Thyroid gland (tissue), 4 donors: ENCODE data around the gene KRTAP10-10. TPM values are rescaled to one million over a fixed set of nuclear protein-coding genes. Genes with fewer than 3 reads are reported as not detected.

Source experiments
- DNase-seq, 2 donors: peaks; one replicate each; pipeline ENCODE4 v3.0.0-alpha.2; 2019
- H3K27ac ChIP-seq, 3 donors: fragments of 200-600 bp; sonication (generic); 1 replicate in 2 of 3; 2 replicates in 1 of 3; pipeline ENCODE4 v1.5.1; 2016 to 2019; ENCODE audit warnings: mild to moderate bottlenecking in 1 of 3, moderate library complexity in 1 of 3
- H3K27me3 ChIP-seq: fragments of 200-600 bp; sonication (generic); one replicate; pipeline ENCODE4 v1.5.1; 2019
- H3K36me3 ChIP-seq, 2 donors: fragments of 200-600 bp; sonication (generic); one replicate each; pipeline ENCODE4 v1.5.1; 2016 to 2019
- H3K4me1 ChIP-seq, 2 donors: fragments of 200-600 bp; sonication (generic); one replicate each; pipeline ENCODE4 v1.5.1; 2017 to 2019
- H3K4me3 ChIP-seq, 3 donors: fragments of 200-600 bp; sonication (generic); replicated peaks in 1 of 3; 1 replicate in 2 of 3; 2 replicates in 1 of 3; pipeline ENCODE4 v1.5.1; 2016; ENCODE audit warnings: mild to moderate bottlenecking in 1 of 3
- H3K9me3 ChIP-seq: fragments of 200-600 bp; sonication (generic); one replicate; pipeline ENCODE4 v1.5.1; 2017
- CTCF ChIP-seq, 6 experiments: fragments of 200-600 bp in 3 of 6; fragments of 450-650 bp in 3 of 6; sonication (generic) in 3 of 6; IDR thresholded peaks; one replicate each; pipeline ENCODE4 v1.5.1; 2016 to 2019; ENCODE audit warnings: antibody characterized with exemption in 6 of 6, mild to moderate bottlenecking in 2 of 6, inconsistent platforms in 1 of 6, moderate library complexity in 1 of 6
- POLR2A ChIP-seq, 2 donors: fragments of 450-650 bp; IDR thresholded peaks; one replicate each; pipeline ENCODE4 v1.6.1; 2017; ENCODE audit warnings: antibody characterized with exemption in 2 of 2, mild to moderate bottlenecking in 2 of 2, moderate library complexity in 1 of 2
- WGBS, 2 donors: methylation state at CpG; one replicate each; pipeline ENCODE4 v1.1.5; 2017; 5-methylcytosine and 5-hydroxymethylcytosine counted together
- intact Hi-C: fragments of 100-400 bp; cut with DNase I; formaldehyde crosslinking; loops from one replicate; pipeline ENCODE4 v1.15.1; 2023
- total RNA-seq, 4 donors: library from RNA; depleted of rRNA; stranded (reverse); fragments of >200 nt; gene quantifications; one replicate each; pipeline ENCODE4 v1.2.3, GENCODE V29; 2016

Gene KRTAP10-10
- total RNA-seq, 4 donors from 2014 or later, result not detected

- no peaks in the 10 kb centered on the region for H3K9me3 ChIP-seq
- 64 to 81% methylated on average over 17 to 21 of the region's 33 CpGs for WGBS, 2 donors
- no peak for DNase-seq
- intact Hi-C loops, result no loop called here
- no peaks in the 10 kb centered on the region for H3K27me3 ChIP-seq
- no peak within 1 kb of the TSS for H3K27ac ChIP-seq
- H3K4me3 ChIP-seq, result no peak within 1 kb of the TSS
- no peaks in the 10 kb centered on the region for H3K4me1 ChIP-seq
- no peaks in the 10 kb centered on the region for H3K36me3 ChIP-seq
- TF ChIP-seq POLR2A (IDR thresholded peaks at IDR 0.05) (no peak), CTCF (IDR thresholded peaks at IDR 0.05) (no peak)
Observed at GRCh38 chr21:44592446-44593311, 44.5 kb upstream of the KRTAP10-10 start, which contains the start of gene KRTAP10-6. Gene KRTAP10-6 (minus strand): TSS chr21:44592505. CDS start chr21:44592484, 21 bp downstream.

GRCh38 chr21:44593598-44594405 is 43.4 kb upstream of the KRTAP10-10 start:
- H3K36me3 ChIP-seq, result no peaks in the 10 kb centered on the region
- no peaks in the 10 kb centered on the region for H3K27me3 ChIP-seq
- 58 to 79% methylated on average over 9 to 14 of the region's 20 CpGs for WGBS, 2 donors
- H3K27ac ChIP-seq, result no peak overlapping the region
- H3K4me3 ChIP-seq, result no peak overlapping the region
- intact Hi-C loops, result no loop called here
- DNase-seq, result no peak
- TF ChIP-seq CTCF (IDR thresholded peaks at IDR 0.05) (no peak), POLR2A (IDR thresholded peaks at IDR 0.05) (no peak)
- no peaks in the 10 kb centered on the region for H3K4me1 ChIP-seq
- no peaks in the 10 kb centered on the region for H3K9me3 ChIP-seq

- no peak for DNase-seq
- Histone ChIP-seq H3K4me1 (no peaks in the 10 kb centered on the region), H3K36me3 (no peaks in the 10 kb centered on the region), H3K4me3 (no peak overlapping the region), H3K27ac (no peak overlapping the region), H3K9me3 (no peaks in the 10 kb centered on the region), H3K27me3 (no peaks in the 10 kb centered on the region)
- 83 to 87% methylated on average over 12 of the region's 12 CpGs for WGBS, 2 donors
- TF ChIP-seq POLR2A (IDR thresholded peaks at IDR 0.05), result no peak
- no peak for TF ChIP-seq CTCF (IDR thresholded peaks at IDR 0.05)
- intact Hi-C loops, result no loop called here
Observed at GRCh38 chr21:44594406-44594916, 42.7 kb upstream of the KRTAP10-10 start.

GRCh38 chr21:44595524-44595923 is 41.6 kb upstream of the KRTAP10-10 start:
- no peaks in the 10 kb centered on the region for H3K27me3 ChIP-seq
- WGBS, 2 donors, result 82 to 84% methylated on average over 6 of the region's 6 CpGs
- TF ChIP-seq POLR2A (IDR thresholded peaks at IDR 0.05) (no peak), CTCF (IDR thresholded peaks at IDR 0.05) (no peak)
- no peak overlapping the region for H3K4me3 ChIP-seq
- intact Hi-C loops, result no loop called here
- H3K9me3 ChIP-seq, result no peaks in the 10 kb centered on the region
- H3K36me3 ChIP-seq, result no peaks in the 10 kb centered on the region
- DNase-seq, result no peak
- no peak overlapping the region for H3K27ac ChIP-seq
- no peaks in the 10 kb centered on the region for H3K4me1 ChIP-seq
